HUES64 (cell line): ENCODE results near the gene EOLA1.
"Not testable (repeated sequence)": the region's sequence is repeated elsewhere in the genome, so short reads cannot be mapped to it uniquely, and the experiment has no call there.

Experiments
- H3K27ac ChIP-seq: 2 replicates; pipeline ENCODE4 v1.7.0; 2013; ENCODE audit warnings: low read depth, low read length, inconsistent platforms
- H3K27me3 ChIP-seq: 2 replicates; pipeline ENCODE4 v1.6.1; 2013; ENCODE audit warnings: mild to moderate bottlenecking, low read length; ENCODE audit not compliant: insufficient read depth
- H3K36me3 ChIP-seq: 2 replicates; pipeline ENCODE4 v1.6.1; 2013; ENCODE audit warnings: mild to moderate bottlenecking, low read length; ENCODE audit not compliant: insufficient read depth
- H3K4me1 ChIP-seq: 2 replicates; pipeline ENCODE4 v1.6.1; 2013; ENCODE audit warnings: mild to moderate bottlenecking, low read length, moderate library complexity; ENCODE audit not compliant: insufficient read depth
- H3K4me3 ChIP-seq: 2 replicates; pipeline ENCODE4 v1.5.1; 2013; ENCODE audit warnings: mild to moderate bottlenecking, low read length, moderate library complexity
- H3K9ac ChIP-seq: 2 replicates; pipeline ENCODE4 v1.6.1; 2013; ENCODE audit warnings: mild to moderate bottlenecking, low read depth, low read length
- H3K9me3 ChIP-seq: 2 replicates; pipeline ENCODE4 v1.6.1; 2013; ENCODE audit warnings: low read depth, low read length; ENCODE audit not compliant: insufficient read depth
- WGBS: fragments of 150-250, 120-280 bp; methylation state at CpG from one replicate; pipeline ENCODE4 v1.1.7; 2013; ENCODE audit warnings: missing lambda C conversion rate; 5-methylcytosine and 5-hydroxymethylcytosine counted together

The EOLA1 gene

DNA sequence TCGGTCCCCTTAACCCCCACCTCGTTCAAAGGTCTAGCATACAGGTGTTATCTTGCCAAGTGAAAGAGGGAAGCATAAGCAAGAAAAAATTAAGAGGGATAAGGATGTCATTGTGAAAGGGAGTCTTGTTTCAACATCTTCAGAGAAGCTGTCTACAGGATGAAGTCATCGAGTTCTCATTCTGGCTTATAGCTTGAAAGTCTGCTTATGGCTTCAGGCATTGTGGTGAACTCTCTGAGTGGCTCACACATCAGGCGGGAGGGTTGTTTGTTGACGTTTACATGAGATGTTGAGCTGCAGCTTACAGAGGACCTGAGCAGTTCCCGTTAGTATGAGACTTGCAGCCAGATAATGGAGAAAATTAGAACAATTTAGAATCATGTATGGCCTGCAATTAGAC, 29.9 kb downstream of the EOLA1 start:
- H3K27me3 ChIP-seq: no peaks in the 10 kb centered on the region
- no peaks in the 10 kb centered on the region for H3K36me3 ChIP-seq
- H3K4me3 ChIP-seq: no peak overlapping the region
- H3K4me1 ChIP-seq: no peaks in the 10 kb centered on the region
- no peaks in the 10 kb centered on the region for H3K9me3 ChIP-seq
- H3K9ac ChIP-seq: no peak overlapping the region
- no peak overlapping the region for H3K27ac ChIP-seq
- WGBS: 74% methylated on average over 5 of the region's 6 CpGs

- Histone ChIP-seq H3K4me3 (no peak overlapping the region), H3K27ac (no peak overlapping the region)
- WGBS: 88% methylated on average over 7 of the region's 7 CpGs
Measured at GRCh38 chrX:149571770-149572169, 31.0 kb downstream of the EOLA1 start.

GRCh38 chrX:149572743-149573142, 31.9 kb downstream of the EOLA1 start:
- Histone ChIP-seq H3K4me1 (no peaks in the 10 kb centered on the region), H3K9ac (no peak overlapping the region), H3K4me3 (no peak overlapping the region), H3K27ac (no peak overlapping the region), H3K27me3 (no peaks in the 10 kb centered on the region), H3K9me3 (no peaks in the 10 kb centered on the region), H3K36me3 (no peaks in the 10 kb centered on the region)
- 62% methylated on average over 1 of the region's 1 CpG for WGBS

More at GRCh38 chrX:149571770-149572169, 31.0 kb downstream of the EOLA1 start:
- H3K9me3 ChIP-seq: no peaks in the 10 kb centered on the region
- H3K36me3 ChIP-seq: no peaks in the 10 kb centered on the region
- no peaks in the 10 kb centered on the region for H3K4me1 ChIP-seq
- no peaks in the 10 kb centered on the region for H3K27me3 ChIP-seq
- H3K9ac ChIP-seq: no peak overlapping the region

DNA sequence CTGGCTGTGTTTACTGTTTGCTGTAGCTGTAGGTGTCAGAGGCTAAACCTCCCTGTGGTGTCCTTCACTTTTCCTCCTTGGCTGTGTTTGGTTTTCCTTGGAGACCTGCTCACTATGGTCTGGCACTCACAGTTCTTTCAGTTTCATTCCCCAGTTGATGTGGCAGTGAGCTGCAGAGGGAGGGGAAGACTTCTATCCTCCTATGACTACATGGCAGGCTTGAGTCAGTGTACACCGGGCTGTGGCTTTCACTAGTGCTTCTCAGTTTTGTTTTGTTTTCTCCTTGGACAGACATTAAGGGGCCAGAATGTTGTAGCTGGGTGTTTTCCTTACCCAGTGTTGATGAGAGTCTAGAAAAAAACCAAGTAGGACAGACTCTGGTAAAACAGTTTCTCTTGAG, 32.6 kb downstream of the EOLA1 start:
- H3K9me3 ChIP-seq, H3K9ac ChIP-seq, H3K4me1 ChIP-seq, H3K27me3 ChIP-seq, H3K4me3 ChIP-seq, H3K36me3 ChIP-seq, H3K27ac ChIP-seq: not testable (repeated sequence)
- no CpG with 5 or more reads among the region's 1 CpG for WGBS

- H3K9ac ChIP-seq, H3K9me3 ChIP-seq, H3K27ac ChIP-seq, H3K36me3 ChIP-seq, H3K4me1 ChIP-seq, H3K27me3 ChIP-seq, H3K4me3 ChIP-seq: not testable (repeated sequence)
- 100% methylated on average over 3 of the region's 17 CpGs for WGBS
Measured at GRCh38 chrX:149585631-149586030, 44.8 kb downstream of the EOLA1 start.

GRCh38 chrX:149587359-149587758, 46.5 kb downstream of the EOLA1 start, which contains the start of gene MAGEA9B:
TSS of gene MAGEA9B (minus strand) at chrX:149587459. CDS start at chrX:149583179, 4,280 bp downstream.
- not testable (repeated sequence) for H3K27ac ChIP-seq, H3K27me3 ChIP-seq, H3K9ac ChIP-seq, H3K4me1 ChIP-seq, H3K36me3 ChIP-seq, H3K9me3 ChIP-seq, H3K4me3 ChIP-seq
- no CpG with 5 or more reads among the region's 12 CpGs for WGBS

- not testable (repeated sequence) for H3K4me3 ChIP-seq, H3K27ac ChIP-seq, H3K4me1 ChIP-seq, H3K9ac ChIP-seq, H3K27me3 ChIP-seq, H3K36me3 ChIP-seq, H3K9me3 ChIP-seq
- no CpG with 5 or more reads among the region's 7 CpGs for WGBS
Measured at GRCh38 chrX:149590993-149591392, 50.2 kb downstream of the EOLA1 start.

DNA sequence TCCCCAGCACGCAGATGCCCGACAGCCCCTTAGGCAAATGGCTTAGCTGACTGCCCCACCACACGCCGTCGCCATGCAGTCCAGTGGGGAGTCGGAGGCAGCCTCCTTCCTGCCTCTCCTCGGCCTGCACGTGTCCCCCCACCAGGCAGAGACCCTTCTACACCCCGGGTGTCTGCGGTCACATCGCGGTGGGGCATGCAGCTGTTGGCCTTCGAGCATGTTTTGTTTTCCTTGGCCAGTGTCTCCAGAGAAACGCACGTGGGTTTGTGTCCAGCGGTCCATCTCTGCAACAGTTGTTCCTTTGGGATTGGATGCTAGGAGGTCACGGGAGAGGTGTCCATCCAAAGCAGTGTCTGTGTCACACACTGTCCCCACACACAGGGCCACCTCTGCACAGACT, 54.4 kb downstream of the EOLA1 start, which contains the start of gene HSFX2:
HSFX2 (minus strand) TSS at position 101 of the 400 bp plus-strand sequence. CDS start 614 bp downstream, outside the sequence.
- not testable (repeated sequence) for H3K9me3 ChIP-seq, H3K27ac ChIP-seq, H3K4me3 ChIP-seq, H3K4me1 ChIP-seq, H3K9ac ChIP-seq, H3K27me3 ChIP-seq, H3K36me3 ChIP-seq
- no CpG with 5 or more reads among the region's 17 CpGs for WGBS

DNA sequence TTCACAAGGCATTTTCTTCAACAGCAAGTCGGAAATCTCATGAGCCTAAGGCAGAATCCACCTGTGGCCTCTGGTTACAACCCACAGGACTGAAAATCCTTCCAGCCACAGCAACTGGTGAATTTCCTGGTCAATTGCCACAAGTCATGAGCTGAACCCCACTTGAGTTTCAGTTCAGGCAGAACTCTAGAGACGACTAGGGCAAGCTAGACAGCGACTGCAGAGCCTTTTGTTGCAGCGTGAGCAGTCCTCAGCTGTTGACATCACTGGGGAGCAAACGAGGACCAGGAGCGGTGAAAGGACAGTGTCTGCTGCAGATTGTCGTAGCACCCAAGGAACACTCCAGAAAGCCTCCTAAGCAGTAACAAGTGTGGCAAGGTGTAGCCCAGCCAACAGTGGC, 55.1 kb downstream of the EOLA1 start:
- H3K36me3 ChIP-seq, H3K4me1 ChIP-seq, H3K27ac ChIP-seq, H3K4me3 ChIP-seq, H3K27me3 ChIP-seq, H3K9me3 ChIP-seq, H3K9ac ChIP-seq: not testable (repeated sequence)
- WGBS: no CpG with 5 or more reads among the region's 7 CpGs
